ENCODE results near the gene SYNE1.
A peak's percentile ranks its signal among the peaks of the same experiment; 100 is the strongest.

SYNE1 gene

GRCh38 chr6:152313542-152314482 lies 323.4 kb downstream of the SYNE1 start:
- Histone ChIP-seq H3K4me3 (ENCODE audit: low read depth in 1 of 2, low read length in 2 of 2) (no peak overlapping the region), H3K27ac (ENCODE audit: low read depth, low read length) (no peak overlapping the region), H3K9ac (ENCODE audit: low read depth in 1 of 2, low read length in 2 of 2) (no peak overlapping the region), H3K4me1 (ENCODE audit: control insufficient read depth in 1 of 2, insufficient read depth in 2 of 2, low read length in 2 of 2) (no peaks in the 10 kb centered on the region), H3K9me3 (ENCODE audit: control insufficient read depth in 1 of 2, low read length in 2 of 2) (no peaks in the 10 kb centered on the region), H3K27me3 (ENCODE audit: control insufficient read depth in 1 of 2, insufficient read depth in 2 of 2, low read length in 2 of 2) (no peaks in the 10 kb centered on the region), H3K36me3 (ENCODE audit: control insufficient read depth in 1 of 2, insufficient read depth in 2 of 2, low read length in 2 of 2) (no peaks in the 10 kb centered on the region)

- Histone ChIP-seq H3K4me3 (ENCODE audit: low read depth in 1 of 2, low read length in 2 of 2) (no peak overlapping the region), H3K9me3 (ENCODE audit: control insufficient read depth in 1 of 2, low read length in 2 of 2) (no peaks in the 10 kb centered on the region), H3K27me3 (ENCODE audit: control insufficient read depth in 1 of 2, insufficient read depth in 2 of 2, low read length in 2 of 2) (no peaks in the 10 kb centered on the region), H3K36me3 (ENCODE audit: control insufficient read depth in 1 of 2, insufficient read depth in 2 of 2, low read length in 2 of 2) (no peaks in the 10 kb centered on the region), H3K27ac (ENCODE audit: low read depth, low read length) (no peak overlapping the region), H3K9ac (ENCODE audit: low read depth in 1 of 2, low read length in 2 of 2) (no peak overlapping the region), H3K4me1 (ENCODE audit: control insufficient read depth in 1 of 2, insufficient read depth in 2 of 2, low read length in 2 of 2) (no peaks in the 10 kb centered on the region)
Measured at GRCh38 chr6:152312434-152312833, 324.7 kb downstream of the SYNE1 start.

GRCh38 chr6:152310371-152310954 lies 326.7 kb downstream of the SYNE1 start:
- Histone ChIP-seq H3K9me3 (ENCODE audit: control insufficient read depth in 1 of 2, low read length in 2 of 2) (no peaks in the 10 kb centered on the region), H3K4me3 (ENCODE audit: low read depth in 1 of 2, low read length in 2 of 2) (no peak overlapping the region), H3K27me3 (ENCODE audit: control insufficient read depth in 1 of 2, insufficient read depth in 2 of 2, low read length in 2 of 2) (no peaks in the 10 kb centered on the region), H3K9ac (ENCODE audit: low read depth in 1 of 2, low read length in 2 of 2) (no peak overlapping the region), H3K36me3 (ENCODE audit: control insufficient read depth in 1 of 2, insufficient read depth in 2 of 2, low read length in 2 of 2) (no peaks in the 10 kb centered on the region), H3K27ac (ENCODE audit: low read depth, low read length) (no peak overlapping the region), H3K4me1 (ENCODE audit: control insufficient read depth in 1 of 2, insufficient read depth in 2 of 2, low read length in 2 of 2) (no peaks in the 10 kb centered on the region)

- H3K27me3 ChIP-seq (ENCODE audit: control insufficient read depth in 1 of 2, insufficient read depth in 2 of 2, low read length in 2 of 2), result no peaks in the 10 kb centered on the region
- H3K4me3 ChIP-seq (ENCODE audit: low read depth in 1 of 2, low read length in 2 of 2), result no peak overlapping the region
- no peaks in the 10 kb centered on the region for H3K36me3 ChIP-seq (ENCODE audit: control insufficient read depth in 1 of 2, insufficient read depth in 2 of 2, low read length in 2 of 2)
- no peaks in the 10 kb centered on the region for H3K9me3 ChIP-seq (ENCODE audit: control insufficient read depth in 1 of 2, low read length in 2 of 2)
- no peak overlapping the region for H3K9ac ChIP-seq (ENCODE audit: low read depth in 1 of 2, low read length in 2 of 2)
- no peaks in the 10 kb centered on the region for H3K4me1 ChIP-seq (ENCODE audit: control insufficient read depth in 1 of 2, insufficient read depth in 2 of 2, low read length in 2 of 2)
- H3K27ac ChIP-seq (ENCODE audit: low read depth, low read length), result no peak overlapping the region
Measured at GRCh38 chr6:152309648-152310047, 327.5 kb downstream of the SYNE1 start.

- H3K4me3 ChIP-seq (ENCODE audit: low read depth in 1 of 2, low read length in 2 of 2), result no peak overlapping the region
- no peaks in the 10 kb centered on the region for H3K9me3 ChIP-seq (ENCODE audit: control insufficient read depth in 1 of 2, low read length in 2 of 2)
- no peaks in the 10 kb centered on the region for H3K4me1 ChIP-seq (ENCODE audit: control insufficient read depth in 1 of 2, insufficient read depth in 2 of 2, low read length in 2 of 2)
- no peak overlapping the region for H3K9ac ChIP-seq (ENCODE audit: low read depth in 1 of 2, low read length in 2 of 2)
- no peaks in the 10 kb centered on the region for H3K27me3 ChIP-seq (ENCODE audit: control insufficient read depth in 1 of 2, insufficient read depth in 2 of 2, low read length in 2 of 2)
- no peaks in the 10 kb centered on the region for H3K36me3 ChIP-seq (ENCODE audit: control insufficient read depth in 1 of 2, insufficient read depth in 2 of 2, low read length in 2 of 2)
- no peak overlapping the region for H3K27ac ChIP-seq (ENCODE audit: low read depth, low read length)
Measured at GRCh38 chr6:152309006-152309405, 328.2 kb downstream of the SYNE1 start.

GRCh38 chr6:152308306-152308705 lies 328.9 kb downstream of the SYNE1 start:
- Histone ChIP-seq H3K27ac (ENCODE audit: low read depth, low read length) (no peak overlapping the region), H3K36me3 (ENCODE audit: control insufficient read depth in 1 of 2, insufficient read depth in 2 of 2, low read length in 2 of 2) (no peaks in the 10 kb centered on the region), H3K9me3 (ENCODE audit: control insufficient read depth in 1 of 2, low read length in 2 of 2) (no peaks in the 10 kb centered on the region), H3K4me3 (ENCODE audit: low read depth in 1 of 2, low read length in 2 of 2) (no peak overlapping the region), H3K4me1 (ENCODE audit: control insufficient read depth in 1 of 2, insufficient read depth in 2 of 2, low read length in 2 of 2) (no peaks in the 10 kb centered on the region), H3K9ac (ENCODE audit: low read depth in 1 of 2, low read length in 2 of 2) (no peak overlapping the region), H3K27me3 (ENCODE audit: control insufficient read depth in 1 of 2, insufficient read depth in 2 of 2, low read length in 2 of 2) (no peaks in the 10 kb centered on the region)

GRCh38 chr6:152305672-152306071 lies 331.5 kb downstream of the SYNE1 start:
- peaks cover 0 to 8% of the 10 kb centered on the region in 2 donors for H3K4me1 ChIP-seq (ENCODE audit: control insufficient read depth in 1 of 2, insufficient read depth in 2 of 2, low read length in 2 of 2)
- H3K4me3 ChIP-seq (ENCODE audit: low read depth in 1 of 2, low read length in 2 of 2), result no peak overlapping the region
- H3K27ac ChIP-seq (ENCODE audit: low read depth, low read length), result no peak overlapping the region
- H3K9me3 ChIP-seq (ENCODE audit: control insufficient read depth in 1 of 2, low read length in 2 of 2), result no peaks in the 10 kb centered on the region
- H3K9ac ChIP-seq (ENCODE audit: low read depth in 1 of 2, low read length in 2 of 2), result no peak overlapping the region
- no peaks in the 10 kb centered on the region for H3K36me3 ChIP-seq (ENCODE audit: control insufficient read depth in 1 of 2, insufficient read depth in 2 of 2, low read length in 2 of 2)
- H3K27me3 ChIP-seq (ENCODE audit: control insufficient read depth in 1 of 2, insufficient read depth in 2 of 2, low read length in 2 of 2), result no peaks in the 10 kb centered on the region

- peaks cover 4 to 8% of the 10 kb centered on the region in 2 donors for H3K4me1 ChIP-seq (ENCODE audit: control insufficient read depth in 1 of 2, insufficient read depth in 2 of 2, low read length in 2 of 2)
- H3K9me3 ChIP-seq (ENCODE audit: control insufficient read depth in 1 of 2, low read length in 2 of 2), result no peaks in the 10 kb centered on the region
- peak overlapping the region; percentile 55 to 73 for H3K9ac ChIP-seq (ENCODE audit: low read depth in 1 of 2, low read length in 2 of 2)
- no peaks in the 10 kb centered on the region for H3K36me3 ChIP-seq (ENCODE audit: control insufficient read depth in 1 of 2, insufficient read depth in 2 of 2, low read length in 2 of 2)
- no peaks in the 10 kb centered on the region for H3K27me3 ChIP-seq (ENCODE audit: control insufficient read depth in 1 of 2, insufficient read depth in 2 of 2, low read length in 2 of 2)
- peak overlapping the region; percentile 76 to 93 for H3K4me3 ChIP-seq (ENCODE audit: low read depth in 1 of 2, low read length in 2 of 2)
- H3K27ac ChIP-seq (ENCODE audit: low read depth, low read length), result peak overlapping the region; percentile 60
Measured at GRCh38 chr6:152301765-152302568, 335.2 kb downstream of the SYNE1 start.

- H3K36me3 ChIP-seq (ENCODE audit: control insufficient read depth in 1 of 2, insufficient read depth in 2 of 2, low read length in 2 of 2), result no peaks in the 10 kb centered on the region
- peak overlapping the region; percentile 60 for H3K27ac ChIP-seq (ENCODE audit: low read depth, low read length)
- H3K27me3 ChIP-seq (ENCODE audit: control insufficient read depth in 1 of 2, insufficient read depth in 2 of 2, low read length in 2 of 2), result no peaks in the 10 kb centered on the region
- H3K4me3 ChIP-seq (ENCODE audit: low read depth in 1 of 2, low read length in 2 of 2), result peak overlapping the region; percentile 76 to 93
- peaks cover 4 to 8% of the 10 kb centered on the region in 2 donors for H3K4me1 ChIP-seq (ENCODE audit: control insufficient read depth in 1 of 2, insufficient read depth in 2 of 2, low read length in 2 of 2)
- H3K9me3 ChIP-seq (ENCODE audit: control insufficient read depth in 1 of 2, low read length in 2 of 2), result no peaks in the 10 kb centered on the region
- peak overlapping the region; percentile 55 to 73 for H3K9ac ChIP-seq (ENCODE audit: low read depth in 1 of 2, low read length in 2 of 2)
Measured at GRCh38 chr6:152301021-152301764, 336.0 kb downstream of the SYNE1 start.

Data from duodenal mucosa (tissue), 2 donors.